SKM-1 (cell line): ENCODE data around the gene HGF.
"Not testable (repeated sequence)": the region's sequence is repeated elsewhere in the genome, so short reads cannot be mapped to it uniquely, and the experiment has no call there.

Experiments used
- DNase-seq: peaks from one replicate; lab custom pipeline; 2025; ENCODE audit not compliant: unreplicated experiment; lab: John Stamatoyannopoulos, UW

HGF gene

GRCh38 chr7:81722250-81722649, 47.6 kb downstream of the HGF start:
- DNase-seq = not testable (repeated sequence)

GRCh38 chr7:81721437-81721836, 48.4 kb downstream of the HGF start:
- DNase-seq = no peak

GRCh38 chr7:81719865-81720264, 50.0 kb downstream of the HGF start:
- no peak for DNase-seq

GRCh38 chr7:81715984-81716588, 53.8 kb downstream of the HGF start:
- DNase-seq = no peak

- no peak for DNase-seq
These were observed 55.5 kb downstream of the HGF start for GRCh38 chr7:81714306-81714705.

- no peak for DNase-seq
These were observed 59.1 kb downstream of the HGF start for GRCh38 chr7:81710751-81711150.

GRCh38 chr7:81709836-81710235, 60.0 kb downstream of the HGF start:
- no peak for DNase-seq

GRCh38 chr7:81707966-81708365, 61.9 kb downstream of the HGF start:
- DNase-seq = no peak

- no peak for DNase-seq
These were observed 62.7 kb downstream of the HGF start for GRCh38 chr7:81707196-81707595.

GRCh38 chr7:81705206-81705605, 64.6 kb downstream of the HGF start:
- DNase-seq = no peak

- no peak for DNase-seq
These were observed 65.3 kb downstream of the HGF start for GRCh38 chr7:81704595-81704994.

- no peak for DNase-seq
These were observed 70.9 kb downstream of the HGF start for GRCh38 chr7:81698965-81699364.

- DNase-seq = no peak
These were observed 75.1 kb downstream of the HGF start for GRCh38 chr7:81694711-81695110.

- no peak for DNase-seq
These were observed 76.0 kb downstream of the HGF start for GRCh38 chr7:81693894-81694293.

GRCh38 chr7:81693080-81693479, 76.8 kb downstream of the HGF start:
- DNase-seq = no peak

- no peak for DNase-seq
These were observed 77.5 kb downstream of the HGF start for GRCh38 chr7:81692146-81692905.

- DNase-seq = no peak
These were observed 78.5 kb downstream of the HGF start for GRCh38 chr7:81691199-81691821.

- no peak for DNase-seq
These were observed 79.2 kb downstream of the HGF start for GRCh38 chr7:81690688-81691087.

GRCh38 chr7:81690251-81690650, 79.6 kb downstream of the HGF start:
- DNase-seq = no peak

- DNase-seq = peak; percentile 15
These were observed 81.0 kb downstream of the HGF start for GRCh38 chr7:81688622-81689411.

GRCh38 chr7:81687062-81687461, 82.8 kb downstream of the HGF start:
- no peak for DNase-seq
